BLaER1 treated with 17β-estradiol and CSF1 and Interleukin-3, amounts not matched to agents 10 nM and 100 nM (cell line): Measurements from ENCODE around the gene PPP1R14B.

Source experiments
- H3K27ac ChIP-seq, 11 experiments: shearing (Covaris generic); formaldehyde crosslinking; 2 replicates each; pipeline ENCODE4 v1.8.1; 2022
- H3K27me3 ChIP-seq, 11 experiments: shearing (Covaris generic); formaldehyde crosslinking; 2 replicates each; pipeline ENCODE4 v1.8.1; 2022
- H3K36me3 ChIP-seq, 11 experiments: shearing (Covaris generic); formaldehyde crosslinking; 2 replicates each; pipeline ENCODE4 v1.8.1; 2022
- H3K4me1 ChIP-seq, 10 experiments: shearing (Covaris generic); formaldehyde crosslinking; 2 replicates each; pipeline ENCODE4 v1.8.1; 2022
- H3K4me2 ChIP-seq, 11 experiments: shearing (Covaris generic); formaldehyde crosslinking; 2 replicates each; pipeline ENCODE4 v1.8.1; 2022
- H3K4me3 ChIP-seq, 10 experiments: shearing (Covaris generic); formaldehyde crosslinking; 2 replicates each; pipeline ENCODE4 v1.8.1; 2022
- H3K9ac ChIP-seq, 11 experiments: shearing (Covaris generic); formaldehyde crosslinking; 2 replicates each; pipeline ENCODE4 v1.8.1; 2022
- H3K9me3 ChIP-seq, 11 experiments: shearing (Covaris generic); formaldehyde crosslinking; replicated peaks in 1 of 11; 2 replicates each; pipeline ENCODE4 v1.8.1; 2022
- H4K20me1 ChIP-seq, 11 experiments: shearing (Covaris generic); formaldehyde crosslinking; 2 replicates each; pipeline ENCODE4 v1.8.1; 2022
- Cebpa-rat ChIP-seq, 11 experiments: shearing (Covaris generic); IDR thresholded peaks; 2 replicates each; pipeline ENCODE4 v1.8.1; 2022

PPP1R14B gene

GRCh38 chr11:64246871-64247728 lies at the start of gene PPP1R14B:
Gene PPP1R14B, minus strand, starts transcription at chr11:64246943. Its CDS starts 270 bp downstream, at chr11:64246673.
- H3K4me2 ChIP-seq = peak within 1 kb of the TSS; percentile 98 to 100 (median 99)
- H3K27me3 ChIP-seq = no peaks in the 10 kb centered on the region
- H3K9ac ChIP-seq = peak within 1 kb of the TSS; percentile 81 to 97 (median 92)
- H3K9me3 ChIP-seq = no peaks in the 10 kb centered on the region
- peak within 1 kb of the TSS; percentile 33 to 96 (median 93); a peak in 21 of 22 replicates for H3K27ac ChIP-seq
- H3K36me3 ChIP-seq = peaks cover 13 to 29% (median 22%) of the 10 kb centered on the region in 11 experiments
- H3K4me3 ChIP-seq = peak within 1 kb of the TSS; percentile 81 to 99 (median 96)
- TF ChIP-seq Cebpa-rat (IDR thresholded peaks at IDR 0.05) = no peak
- H4K20me1 ChIP-seq = peaks cover 7 to 45% (median 34%) of the 10 kb centered on the region in 11 experiments; a peak in 21 of 22 replicates
- peaks cover 58 to 82% (median 77%) of the 10 kb centered on the region in 10 experiments for H3K4me1 ChIP-seq

- peaks cover 100% of the 10 kb centered on the region in 11 experiments for H3K27me3 ChIP-seq
- no peak overlapping the region for H3K4me2 ChIP-seq
- peaks cover 0 to 80% (median 59%) of the 10 kb centered on the region in 11 experiments; a peak in 18 of 22 replicates for H4K20me1 ChIP-seq
- no peak overlapping the region for H3K4me3 ChIP-seq
- no peak overlapping the region for H3K9ac ChIP-seq
- TF ChIP-seq Cebpa-rat (IDR thresholded peaks at IDR 0.05) = no peak
- peaks cover 30 to 40% (median 34%) of the 10 kb centered on the region in 10 experiments for H3K4me1 ChIP-seq
- no peak overlapping the region for H3K27ac ChIP-seq
- no peaks in the 10 kb centered on the region for H3K9me3 ChIP-seq
- no peaks in the 10 kb centered on the region for H3K36me3 ChIP-seq
Observed at GRCh38 chr11:64296236-64296635, 49.5 kb upstream of the PPP1R14B start.

GRCh38 chr11:64295760-64296159 lies 49.0 kb upstream of the PPP1R14B start:
- peaks cover 100% of the 10 kb centered on the region in 11 experiments for H3K27me3 ChIP-seq
- no peak for TF ChIP-seq Cebpa-rat (IDR thresholded peaks at IDR 0.05)
- H3K9me3 ChIP-seq = no peaks in the 10 kb centered on the region

GRCh38 chr11:64294774-64295173 lies 48.0 kb upstream of the PPP1R14B start:
- Histone ChIP-seq H3K4me3 (no peak overlapping the region), H3K9ac (no peak overlapping the region), H3K27me3 (peaks cover 100% of the 10 kb centered on the region in 11 experiments), H4K20me1 (peaks cover 0 to 82% (median 63%) of the 10 kb centered on the region in 11 experiments; a peak in 18 of 22 replicates), H3K4me1 (peaks cover 18 to 25% (median 21%) of the 10 kb centered on the region in 10 experiments), H3K27ac (no peak overlapping the region), H3K9me3 (no peaks in the 10 kb centered on the region), H3K4me2 (no peak overlapping the region), H3K36me3 (no peaks in the 10 kb centered on the region)
- no peak for TF ChIP-seq Cebpa-rat (IDR thresholded peaks at IDR 0.05)

More at GRCh38 chr11:64295760-64296159, 49.0 kb upstream of the PPP1R14B start:
- no peaks in the 10 kb centered on the region for H3K36me3 ChIP-seq
- H3K4me1 ChIP-seq = peaks cover 28 to 35% (median 31%) of the 10 kb centered on the region in 10 experiments
- no peak overlapping the region for H3K9ac ChIP-seq
- peaks cover 0 to 83% (median 63%) of the 10 kb centered on the region in 11 experiments; a peak in 18 of 22 replicates for H4K20me1 ChIP-seq
- no peak overlapping the region for H3K4me2 ChIP-seq
- H3K27ac ChIP-seq = no peak overlapping the region
- no peak overlapping the region for H3K4me3 ChIP-seq

GRCh38 chr11:64292460-64293254 lies 45.9 kb upstream of the PPP1R14B start:
- H3K4me2 ChIP-seq = peak overlapping the region; percentile 61 to 95 (median 80)
- no peaks in the 10 kb centered on the region for H3K36me3 ChIP-seq
- peaks cover 86 to 91% (median 86%) of the 10 kb centered on the region in 11 experiments for H3K27me3 ChIP-seq
- TF ChIP-seq Cebpa-rat (IDR thresholded peaks at IDR 0.05) = no peak
- H3K9ac ChIP-seq = peak overlapping the region in 10 of 11 experiments; percentile 18 to 59 (median 32); a peak in 13 of 22 replicates
- H3K4me3 ChIP-seq = peak overlapping the region; percentile 0 to 66 (median 48); a peak in 18 of 20 replicates
- peaks cover 0 to 72% (median 48%) of the 10 kb centered on the region in 11 experiments; a peak in 17 of 22 replicates for H4K20me1 ChIP-seq
- H3K9me3 ChIP-seq = no peaks in the 10 kb centered on the region
- no peak overlapping the region for H3K27ac ChIP-seq
- peaks cover 9 to 17% (median 13%) of the 10 kb centered on the region in 10 experiments for H3K4me1 ChIP-seq

GRCh38 chr11:64291752-64292459 lies 45.2 kb upstream of the PPP1R14B start:
- TF ChIP-seq Cebpa-rat (IDR thresholded peaks at IDR 0.05) = no peak
- Histone ChIP-seq H3K4me1 (peaks cover 10 to 19% (median 14%) of the 10 kb centered on the region in 10 experiments), H3K36me3 (no peaks in the 10 kb centered on the region), H3K27ac (no peak overlapping the region), H3K9me3 (no peaks in the 10 kb centered on the region), H4K20me1 (peaks cover 0 to 67% (median 47%) of the 10 kb centered on the region in 11 experiments; a peak in 17 of 22 replicates), H3K4me2 (peak overlapping the region; percentile 61 to 95 (median 80)), H3K9ac (peak overlapping the region in 10 of 11 experiments; percentile 18 to 59 (median 32); a peak in 13 of 22 replicates), H3K4me3 (peak overlapping the region; percentile 0 to 66 (median 48); a peak in 18 of 20 replicates), H3K27me3 (peaks cover 78 to 83% (median 79%) of the 10 kb centered on the region in 11 experiments)

GRCh38 chr11:64291262-64291751 lies 44.6 kb upstream of the PPP1R14B start, which contains the start of gene KCNK4:
Gene KCNK4, plus strand, starts transcription at chr11:64291302. Its CDS starts 1,717 bp downstream, at chr11:64293019.
- no peak for TF ChIP-seq Cebpa-rat (IDR thresholded peaks at IDR 0.05)
- Histone ChIP-seq H3K27me3 (peaks cover 72 to 77% (median 73%) of the 10 kb centered on the region in 11 experiments), H3K9ac (peak within 1 kb of the TSS in 10 of 11 experiments; percentile 18 to 59 (median 32); a peak in 13 of 22 replicates), H3K4me2 (peak within 1 kb of the TSS; percentile 61 to 95 (median 80)), H4K20me1 (peaks cover 0 to 66% (median 45%) of the 10 kb centered on the region in 11 experiments; a peak in 17 of 22 replicates), H3K4me3 (peak within 1 kb of the TSS; percentile 0 to 66 (median 48); a peak in 18 of 20 replicates), H3K36me3 (no peaks in the 10 kb centered on the region), H3K27ac (no peak within 1 kb of the TSS), H3K9me3 (no peaks in the 10 kb centered on the region), H3K4me1 (peaks cover 16 to 25% (median 20%) of the 10 kb centered on the region in 10 experiments)
